Lung (tissue), 12 donors: ENCODE data around the gene ANKRD36. TPM values are rescaled to one million over a fixed set of nuclear protein-coding genes. Genes with fewer than 3 reads are reported as not detected.
"Not testable (repeated sequence)": the region's sequence is repeated elsewhere in the genome, so short reads cannot be mapped to it uniquely, and the experiment has no call there.

Experiments
- ATAC-seq: fragments of 200-7000 bp; cut with Tn5 transposase; one replicate; pipeline ENCODE4 v1.9.1; 2020; ENCODE audit warnings: moderate number of reproducible peaks; ENCODE audit not compliant: insufficient read depth, low FRiP score
- DNase-seq, 3 donors: peaks; one replicate each; pipeline ENCODE4 v3.0.0-alpha.2; 2013 to 2017
- H3K27ac ChIP-seq, 2 donors: one replicate each; pipeline ENCODE4 v1.5.1; 2013; ENCODE audit warnings: mild to moderate bottlenecking in 2 of 2, moderate library complexity in 2 of 2, control low read depth in 1 of 2, inconsistent platforms in 1 of 2, low read depth in 1 of 2, low read length in 1 of 2
- H3K27me3 ChIP-seq, 3 donors: one replicate each; pipeline ENCODE4 v1.5.1; 2013; ENCODE audit warnings: low read length in 2 of 3; ENCODE audit not compliant: control insufficient read depth in 3 of 3, insufficient read depth in 3 of 3
- H3K36me3 ChIP-seq, 4 donors: one replicate each; pipeline ENCODE4 v1.5.1; 2013; ENCODE audit warnings: low read length in 4 of 4, mild to moderate bottlenecking in 1 of 4, moderate library complexity in 1 of 4; ENCODE audit not compliant: control insufficient read depth in 4 of 4, insufficient read depth in 4 of 4
- H3K4me1 ChIP-seq, 5 donors: one replicate each; pipeline ENCODE4 v1.5.1; 2013; ENCODE audit warnings: low read length in 5 of 5, mild to moderate bottlenecking in 2 of 5, moderate library complexity in 1 of 5; ENCODE audit not compliant: control insufficient read depth in 5 of 5, insufficient read depth in 5 of 5
- H3K4me3 ChIP-seq: one replicate; pipeline ENCODE4 v1.5.1; 2013; ENCODE audit warnings: mild to moderate bottlenecking, control low read depth, moderate library complexity
- H3K9ac ChIP-seq, 2 donors: one replicate each; pipeline ENCODE4 v1.5.1; 2013; ENCODE audit warnings: low read length in 2 of 2, control low read depth in 1 of 2; ENCODE audit not compliant: insufficient read depth in 1 of 2
- H3K9me3 ChIP-seq, 4 donors: one replicate each; pipeline ENCODE4 v1.5.1; 2013; ENCODE audit warnings: low read length in 3 of 4, mild to moderate bottlenecking in 1 of 4, moderate library complexity in 1 of 4; ENCODE audit not compliant: control insufficient read depth in 4 of 4, insufficient read depth in 3 of 4
- WGBS, 2 donors: extraction: QIAGEN DNeasy Blood & Tissue Kit; methylation state at CpG; one replicate each; pipeline ENCODE4 v1.1.7; 2013; 5-methylcytosine and 5-hydroxymethylcytosine counted together
- polyA plus RNA-seq, 2 donors: library from polyadenylated mRNA; stranded (reverse); fragments of 200-250 nt; gene quantifications; one replicate each; pipeline ENCODE4 v1.2.1, GENCODE V29; 2013
- total RNA-seq, 2 donors: library from RNA; depleted of rRNA in 1 of 2; stranded (reverse); fragments of >200 nt in 1 of 2; gene quantifications; one replicate each; pipeline ENCODE4 v1.2.1, GENCODE V29; 2014 to 2021
- TF ChIP-seq, protein P1 (sequence below): IDR thresholded peaks from 2 replicates; pipeline ENCODE4 v1.5.1; 2012; ENCODE audit warnings: mild to moderate bottlenecking; ENCODE audit errors: control extremely low read depth, extremely low read depth
- donor health status: control.
- donor health status: control.
- donor health status: Bipolar disorder and iron deficiency.
- donor health status: healthy.
- donor health status: DM: yes; HTN: yes; CAD: no.

Gene ANKRD36
- total and polyA plus RNA-seq, 4 donors: 1.5 to 96.4 (median 16.1) TPM

DNA sequence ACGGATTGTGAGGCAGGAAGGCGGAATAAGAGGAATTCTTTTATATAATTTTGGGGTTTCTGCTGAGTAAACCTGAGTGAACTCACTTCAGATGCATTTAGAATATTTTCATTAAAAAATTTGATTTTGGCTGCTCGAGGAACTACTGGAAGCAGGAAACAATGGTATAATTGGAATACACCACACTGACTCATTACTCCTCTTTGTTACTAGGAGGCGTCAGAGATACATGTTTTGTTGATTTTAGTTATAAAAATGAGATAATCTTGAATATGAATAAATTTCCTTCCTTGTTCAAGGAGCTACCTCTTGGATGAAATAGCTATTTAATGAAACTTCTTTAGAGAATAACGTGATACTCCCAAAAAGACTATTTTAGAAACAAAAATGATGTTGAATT lies 97.4 kb downstream of the ANKRD36 start:
- H3K9me3 ChIP-seq: no peaks in the 10 kb centered on the region
- 95 to 96% methylated on average over 5 of the region's 5 CpGs for WGBS, 2 donors
- no peak overlapping the region for H3K4me3 ChIP-seq
- no peak overlapping the region for H3K9ac ChIP-seq
- no peaks in the 10 kb centered on the region for H3K4me1 ChIP-seq
- TF ChIP-seq, protein P1, sequence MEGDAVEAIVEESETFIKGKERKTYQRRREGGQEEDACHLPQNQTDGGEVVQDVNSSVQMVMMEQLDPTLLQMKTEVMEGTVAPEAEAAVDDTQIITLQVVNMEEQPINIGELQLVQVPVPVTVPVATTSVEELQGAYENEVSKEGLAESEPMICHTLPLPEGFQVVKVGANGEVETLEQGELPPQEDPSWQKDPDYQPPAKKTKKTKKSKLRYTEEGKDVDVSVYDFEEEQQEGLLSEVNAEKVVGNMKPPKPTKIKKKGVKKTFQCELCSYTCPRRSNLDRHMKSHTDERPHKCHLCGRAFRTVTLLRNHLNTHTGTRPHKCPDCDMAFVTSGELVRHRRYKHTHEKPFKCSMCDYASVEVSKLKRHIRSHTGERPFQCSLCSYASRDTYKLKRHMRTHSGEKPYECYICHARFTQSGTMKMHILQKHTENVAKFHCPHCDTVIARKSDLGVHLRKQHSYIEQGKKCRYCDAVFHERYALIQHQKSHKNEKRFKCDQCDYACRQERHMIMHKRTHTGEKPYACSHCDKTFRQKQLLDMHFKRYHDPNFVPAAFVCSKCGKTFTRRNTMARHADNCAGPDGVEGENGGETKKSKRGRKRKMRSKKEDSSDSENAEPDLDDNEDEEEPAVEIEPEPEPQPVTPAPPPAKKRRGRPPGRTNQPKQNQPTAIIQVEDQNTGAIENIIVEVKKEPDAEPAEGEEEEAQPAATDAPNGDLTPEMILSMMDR: no peak
- ATAC-seq: no peak
- H3K27ac ChIP-seq: no peak overlapping the region
- H3K27me3 ChIP-seq: no peaks in the 10 kb centered on the region
- no peak for DNase-seq
- peaks cover 0 to 18% (median 4%) of the 10 kb centered on the region in 4 donors for H3K36me3 ChIP-seq

DNA sequence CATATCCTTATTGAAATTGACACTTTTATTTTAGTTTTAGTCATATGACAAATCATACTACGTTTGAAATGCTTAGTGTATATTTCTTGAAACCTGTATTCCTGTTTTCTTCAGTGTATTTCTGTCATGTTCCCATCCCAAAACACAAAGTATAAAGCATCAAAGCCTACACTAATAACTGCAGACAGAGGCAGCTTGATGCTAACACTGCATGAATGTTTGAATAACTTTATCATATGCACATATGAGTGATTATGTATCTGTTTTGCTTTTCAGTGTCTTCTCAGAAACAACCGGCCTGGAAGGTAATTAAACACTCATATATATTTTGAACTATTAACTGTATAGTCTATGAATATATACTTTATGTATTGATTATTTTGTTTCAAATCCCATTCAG lies 102.1 kb downstream of the ANKRD36 start:
- H3K27ac ChIP-seq, H3K4me1 ChIP-seq, H3K4me3 ChIP-seq, H3K9ac ChIP-seq, H3K36me3 ChIP-seq, ATAC-seq, H3K9me3 ChIP-seq, DNase-seq, H3K27me3 ChIP-seq: not testable (repeated sequence)
- no CpG with 5 or more reads among the region's 2 CpGs for WGBS, 2 donors

DNA sequence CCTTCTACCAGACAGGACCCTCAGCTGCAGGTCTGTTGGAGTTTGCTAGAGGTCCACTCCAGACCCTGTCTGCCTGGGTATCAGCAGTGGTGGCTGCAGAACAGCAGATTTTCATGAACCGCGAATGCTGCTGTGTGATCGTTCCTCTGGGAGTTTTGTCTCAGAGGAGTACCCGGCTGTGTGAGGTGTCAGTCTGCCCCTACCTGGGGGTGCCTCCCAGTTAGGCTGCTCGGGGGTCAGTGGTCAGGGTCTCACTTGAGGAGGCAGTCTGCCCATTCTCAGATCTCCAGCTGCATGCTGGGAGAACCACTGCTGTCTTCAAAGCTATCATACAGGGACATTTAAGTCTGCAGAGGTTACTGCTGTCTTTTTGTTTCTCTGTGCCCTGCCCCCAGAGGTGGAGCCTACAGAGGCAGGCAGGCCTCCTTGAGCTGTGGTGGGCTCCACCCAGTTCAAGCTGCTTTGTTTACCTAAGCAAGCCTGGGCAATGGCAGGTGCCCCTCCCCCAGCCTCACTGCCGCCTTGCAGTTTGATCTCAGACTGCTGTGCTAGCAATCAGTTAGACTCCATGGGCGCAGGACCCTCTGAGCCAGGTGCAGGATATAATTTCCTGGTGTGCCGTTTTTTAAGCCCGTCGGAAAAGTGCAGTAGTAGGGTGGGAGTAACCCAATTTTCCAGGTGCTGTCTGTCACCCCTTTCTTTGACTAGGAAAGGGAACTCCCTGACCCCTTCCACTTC lies 118.1 kb downstream of the ANKRD36 start:
- H3K27ac ChIP-seq, ATAC-seq, H3K9me3 ChIP-seq, H3K4me1 ChIP-seq, DNase-seq, H3K9ac ChIP-seq, H3K27me3 ChIP-seq, H3K36me3 ChIP-seq, H3K4me3 ChIP-seq: not testable (repeated sequence)
- WGBS, 2 donors: 98% methylated on average over 9 to 10 of the region's 10 CpGs

DNA sequence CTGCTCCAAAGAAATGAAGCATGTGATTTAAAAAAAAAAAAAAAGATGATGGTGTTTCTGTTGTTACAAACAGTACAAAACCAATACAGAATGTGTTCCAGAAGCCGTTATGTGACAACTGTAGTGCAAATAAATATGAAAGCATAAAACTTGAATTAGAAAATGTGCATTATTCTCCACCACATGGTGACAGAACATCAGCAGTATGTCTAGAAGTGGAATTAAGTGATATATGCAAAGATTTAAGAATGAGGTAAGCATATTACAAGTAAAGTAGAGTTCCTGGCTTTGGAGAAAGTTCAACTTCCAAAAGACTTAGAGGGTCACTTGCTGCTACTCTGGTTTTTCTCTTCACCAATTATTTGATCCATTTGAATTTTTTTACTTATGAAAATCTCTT lies 120.0 kb downstream of the ANKRD36 start:
- DNase-seq, H3K9me3 ChIP-seq, H3K27ac ChIP-seq, H3K27me3 ChIP-seq, H3K36me3 ChIP-seq, ATAC-seq, H3K4me3 ChIP-seq, H3K4me1 ChIP-seq, H3K9ac ChIP-seq: not testable (repeated sequence)
- WGBS, 2 donors: 92 to 100% methylated on average over 1 of the region's 1 CpG

DNA sequence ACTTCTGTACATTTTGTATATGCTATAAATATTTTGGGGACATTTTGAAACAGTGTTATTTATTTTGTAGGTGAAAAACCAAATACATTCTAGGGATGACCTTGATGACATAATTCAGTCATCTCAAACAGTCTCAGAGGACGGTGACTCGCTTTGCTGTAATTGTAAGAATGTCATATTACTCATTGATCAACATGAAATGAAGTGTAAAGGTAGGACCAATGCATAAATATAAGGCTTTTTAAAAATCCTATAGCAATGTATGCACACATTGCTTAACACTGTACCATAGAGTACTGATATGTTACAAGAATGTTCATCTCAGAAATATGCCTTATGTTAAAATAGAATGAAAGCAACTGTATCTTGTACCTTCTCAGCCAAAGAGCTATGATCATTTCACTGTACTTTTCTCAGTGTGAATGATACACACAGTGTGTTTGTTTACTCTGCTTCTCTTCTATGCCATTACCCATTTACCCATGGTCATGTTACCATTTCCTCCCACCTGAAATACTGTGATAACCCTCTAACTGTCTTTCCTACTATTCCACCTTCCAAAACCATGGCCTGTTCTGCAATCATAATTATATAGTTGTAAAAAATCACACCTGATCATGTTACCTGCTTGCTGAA lies 120.8 kb downstream of the ANKRD36 start:
- WGBS, 2 donors: no CpG with 5 or more reads among the region's 2 CpGs
- not testable (repeated sequence) for ATAC-seq

DNA sequence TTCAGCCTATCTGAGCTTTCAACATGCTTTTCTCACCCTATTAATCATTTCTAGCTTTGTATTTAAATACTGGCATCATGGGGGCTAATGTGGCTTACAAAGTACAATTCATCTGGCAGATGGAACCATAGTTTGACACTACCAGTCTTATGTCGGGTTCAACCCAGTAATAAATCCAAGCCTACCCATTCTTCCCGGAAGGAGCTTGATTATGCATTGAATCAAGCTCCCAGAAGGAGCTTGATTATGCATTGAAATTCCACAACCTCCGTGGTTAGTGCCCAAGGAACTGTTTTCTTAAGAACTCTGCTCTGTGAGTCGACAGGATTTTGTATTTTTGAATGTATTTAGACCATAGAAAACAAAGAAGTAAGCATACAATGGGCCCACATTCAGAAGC lies 148.2 kb downstream of the ANKRD36 start:
- H3K36me3 ChIP-seq, DNase-seq, H3K4me1 ChIP-seq, ATAC-seq, H3K9ac ChIP-seq, H3K9me3 ChIP-seq, H3K4me3 ChIP-seq, H3K27ac ChIP-seq, H3K27me3 ChIP-seq: not testable (repeated sequence)
- 87 to 96% methylated on average over 4 of the region's 4 CpGs for WGBS, 2 donors

More for the DNA sequence above, 120.8 kb downstream of the ANKRD36 start:
- not testable (repeated sequence) for H3K4me1 ChIP-seq, H3K27ac ChIP-seq, H3K4me3 ChIP-seq, H3K27me3 ChIP-seq, H3K9ac ChIP-seq, H3K9me3 ChIP-seq, DNase-seq, H3K36me3 ChIP-seq

DNA sequence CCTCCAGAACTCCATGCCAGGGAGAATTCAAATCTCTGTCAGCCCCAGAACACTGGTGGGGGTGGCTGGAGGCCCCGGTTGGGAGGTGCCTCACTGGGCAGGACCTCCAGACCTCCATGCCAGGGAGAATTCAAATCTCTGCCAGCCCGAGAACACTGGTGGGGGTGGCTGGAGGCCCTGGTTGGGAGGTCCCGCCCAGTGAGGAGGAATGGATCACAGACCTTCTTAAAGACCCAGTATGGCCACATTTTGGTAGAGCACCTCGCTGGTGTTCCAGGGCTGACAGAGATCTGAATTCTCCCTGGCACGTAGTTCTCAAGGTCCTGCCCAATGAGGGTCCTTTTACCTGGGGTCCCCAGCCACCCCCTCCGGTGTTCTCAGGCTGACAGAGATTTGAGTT lies 153.5 kb downstream of the ANKRD36 start:
- H3K27ac ChIP-seq, H3K9me3 ChIP-seq, H3K27me3 ChIP-seq, H3K4me3 ChIP-seq, ATAC-seq, H3K36me3 ChIP-seq, H3K9ac ChIP-seq, DNase-seq, H3K4me1 ChIP-seq: not testable (repeated sequence)
- WGBS, 2 donors: 100% methylated on average over 2 of the region's 6 CpGs
